H1 (cell line): ENCODE data around the gene SP9. TPM values are rescaled to one million over a fixed set of nuclear protein-coding genes. Genes with fewer than 3 reads are reported as not detected.

ENCODE experiments used
- E2F6 ChIP-seq: IDR thresholded peaks from 2 replicates; pipeline ENCODE4 v1.6.1; 2012; ENCODE audit warnings: inconsistent platforms
- KDM4A ChIP-seq: IDR thresholded peaks from one replicate; pipeline ENCODE4 v1.7.1; 2012; ENCODE audit warnings: low read depth, mild to moderate bottlenecking, moderate library complexity, low read length, inconsistent platforms; ENCODE audit not compliant: severe bottlenecking
- polyA plus RNA-seq, 7 experiments: library from polyadenylated mRNA; depleted of rRNA in 3 of 7; stranded (reverse) in 5 of 7; unstranded in 2 of 7; fragments of >200 nt in 5 of 7; fragments of 200-250 nt in 2 of 7; gene quantifications; 1 replicate in 5 of 7; 2 replicates in 1 of 7; 4 replicates in 1 of 7; pipeline versions ENCODE4 v1.2.1 to v1.2.3, GENCODE V29; 2011 to 2013; ENCODE audit warnings: missing spikeins in 2 of 7, mixed read lengths in 2 of 7
- total RNA-seq: library from RNA; stranded (reverse); fragmentation: NEBNext Ultra II Directional; extraction: Animal tissue kit (Norgen Biotek cat#: 25700); gene quantifications from 2 replicates; pipeline ENCODE4 v1.2.1, GENCODE V29; 2021

The SP9 gene
- total and polyA plus RNA-seq, 2 of the 8 experiments (the other 6 are each of a cell fraction or from before 2014, with no cell fraction given), result 0.03 to 0.11 TPM

- no peak for TF ChIP-seq KDM4A
- peak; percentile 64 for TF ChIP-seq E2F6
Measured at GRCh38 chr2:174344716-174345461, 10.1 kb downstream of the SP9 start (continued).
